GM12878 (cell line): Measurements from ENCODE around the gene SSH3. TPM values are rescaled to one million over a fixed set of nuclear protein-coding genes. Genes with fewer than 3 reads are reported as not detected.

Source experiments
- ATAC-seq: fragments of 200-7000 bp; cut with Tn5 transposase; 3 replicates; pipeline ENCODE4 v1.9.1; 2020; ENCODE audit warnings: mild to moderate bottlenecking, moderate library complexity
- BruUV-seq: library from RNA; stranded (reverse); fragments of 400-500 nt; replicated peaks from 2 replicates; lab custom pipeline; 2021; lab: Mats Ljungman, UMichigan
- CTCF ChIA-PET: fragments of 300-600 bp; sonication (Branson Sonifier 250); formaldehyde crosslinking; extraction: SDS; loops from one replicate; lab custom pipeline; 2021; ENCODE audit warnings: inconsistent platforms; lab: Yijun Ruan, JAX
- POLR2A ChIA-PET: fragments of 350-600 bp; formaldehyde crosslinking; extraction: SDS; loops from one replicate; lab custom pipeline; 2021; ENCODE audit warnings: inconsistent platforms; lab: Charles Lee
- RAD21 ChIA-PET: fragments of 300-600 bp; sonication (Branson Sonifier 250); formaldehyde crosslinking; loops from one replicate; lab custom pipeline; 2023; ENCODE audit warnings: antibody characterized with exemption; ENCODE audit not compliant: unreplicated experiment; lab: Charles Lee
- SMC1A ChIA-PET: fragments of 300-600 bp; sonication (Branson Sonifier 250); formaldehyde crosslinking; loops from one replicate; lab custom pipeline; 2023; ENCODE audit not compliant: unreplicated experiment, uncharacterized antibody; lab: Charles Lee
- DNase-seq: peaks from one replicate; pipeline ENCODE4 v3.0.0-alpha.2; 2011; ENCODE audit warnings: low read depth, low spot score
- FAIRE-seq: peaks from 3 replicates; lab custom pipeline; 2011; peaks lifted over from hg19 to GRCh38; lab: Jason Lieb, UNC
- H2AFZ ChIP-seq: 2 replicates; pipeline ENCODE4 v1.6.0; 2011; ENCODE audit warnings: low read depth, low read length, control low read depth; ENCODE audit not compliant: control insufficient read depth
- H3K27ac ChIP-seq: 2 replicates; pipeline ENCODE4 v1.5.1; 2011; ENCODE audit warnings: control low read depth; ENCODE audit not compliant: control insufficient read depth, insufficient read depth
- H3K27me3 ChIP-seq, 2 experiments: replicated peaks in 1 of 2; 2 replicates each; pipeline versions ENCODE4 v1.6.0 to v1.6.1; 2011; ENCODE audit warnings: low read length in 1 of 2; ENCODE audit not compliant: control insufficient read depth in 2 of 2, insufficient read depth in 2 of 2
- H3K36me3 ChIP-seq, 2 experiments: 2 replicates each; pipeline ENCODE4 v1.5.1; 2011; ENCODE audit warnings: low read length in 1 of 2; ENCODE audit not compliant: control insufficient read depth in 2 of 2, insufficient read depth in 2 of 2
- H3K4me1 ChIP-seq: 2 replicates; pipeline ENCODE4 v1.6.1; 2011; ENCODE audit warnings: mild to moderate bottlenecking, low read length, moderate library complexity, mixed read lengths; ENCODE audit not compliant: control insufficient read depth, insufficient read depth
- H3K4me2 ChIP-seq: 2 replicates; pipeline ENCODE4 v1.6.0; 2011; ENCODE audit warnings: control low read depth; ENCODE audit not compliant: control insufficient read depth, insufficient read depth
- H3K4me3 ChIP-seq: fragments of 200-600 bp; sonication (generic); 2 replicates; pipeline ENCODE4 v1.5.1; 2016
- H3K79me2 ChIP-seq: 2 replicates; pipeline ENCODE4 v1.6.0; 2011; ENCODE audit warnings: low read length; ENCODE audit not compliant: control insufficient read depth, insufficient read depth
- H3K9ac ChIP-seq: 2 replicates; pipeline ENCODE4 v1.8.0; 2011; ENCODE audit warnings: low read length, control low read depth, mixed read lengths; ENCODE audit not compliant: control insufficient read depth, insufficient read depth
- H3K9me3 ChIP-seq: replicated peaks from 3 replicates; pipeline ENCODE4 v1.5.1; 2011; ENCODE audit warnings: mild to moderate bottlenecking, low read length; ENCODE audit not compliant: control insufficient read depth, insufficient read depth
- H4K20me1 ChIP-seq: 2 replicates; pipeline ENCODE4 v1.6.0; 2011; ENCODE audit not compliant: control insufficient read depth, insufficient read depth
- BCL11A ChIP-seq: IDR thresholded peaks from 2 replicates; pipeline ENCODE4 v1.6.1; 2011; ENCODE audit warnings: low read depth, low read length
- EP300 ChIP-seq, 2 experiments: fragments of 150-350 bp in 1 of 2; IDR thresholded peaks; 2 replicates each; pipeline ENCODE4 v1.6.1; 2011 to 2012; ENCODE audit warnings: low read depth in 2 of 2, low read length in 2 of 2, borderline replicate concordance in 1 of 2, improper control_type of control experiment in 1 of 2, inconsistent platforms in 1 of 2; ENCODE audit not compliant: control insufficient read depth in 1 of 2
- POLR2A ChIP-seq: IDR thresholded peaks from 2 replicates; pipeline ENCODE4 v1.6.1; 2011; ENCODE audit warnings: low read depth, mild to moderate bottlenecking, low read length
- WGBS: methylation state at CpG from one replicate; pipeline ENCODE4 v1.1.6; 2016; ENCODE audit warnings: low lambda C conversion rate; ENCODE audit not compliant: insufficient replicate concordance, insufficient coverage; ENCODE audit errors: missing lambda C conversion rate; 5-methylcytosine and 5-hydroxymethylcytosine counted together
- in situ Hi-C: fragments of 300-500 bp; cut with MboI; formaldehyde crosslinking; loops from 9 replicates; pipeline ENCODE4 v1.14.3; 2018; ENCODE audit warnings: mixed read lengths
- intact Hi-C: fragments of 100-400 bp; cut with micrococcal nuclease; formaldehyde crosslinking; loops from one replicate; pipeline ENCODE4 v1.14.2; 2022; ENCODE audit not compliant: unreplicated experiment
- polyA plus RNA-seq, 11 experiments: library from polyadenylated mRNA; depleted of rRNA in 4 of 11; unstranded in 6 of 11; stranded (reverse) in 5 of 11; fragments of >200 nt; fragmentation: Nextera tagmentation in 4 of 11; fragmentation: Illumina TruSeq in 1 of 11; extraction: Ambion mirVana in 4 of 11; extraction: Trizol in 1 of 11; gene quantifications; 1 replicate in 1 of 11; 2 replicates in 10 of 11; pipeline versions ENCODE4 v1.2.1 to v1.2.3, GENCODE V29; 2011 to 2016; ENCODE audit warnings: inconsistent platforms in 2 of 11, missing spikeins in 2 of 11, low read depth in 1 of 11
- total RNA-seq, 4 experiments: library from RNA; depleted of rRNA in 3 of 4; stranded (reverse); fragments of >200 nt in 3 of 4; fragmentation: Illumina TruSeq in 1 of 4; extraction: Trizol in 1 of 4; gene quantifications; 2 replicates each; pipeline versions ENCODE4 v1.2.1 to v1.2.3, GENCODE V29; 2013 to 2021
- TF ChIP-seq, protein P1 (sequence below), 3 experiments: IDR thresholded peaks in 2 of 3; conservative IDR thresholded peaks in 1 of 3; 2 replicates each; pipeline ENCODE4 v1.5.1; 2011; ENCODE audit warnings: low read depth in 3 of 3, low read length in 3 of 3, mild to moderate bottlenecking in 3 of 3, control low read depth in 2 of 3, moderate library complexity in 2 of 3, inconsistent platforms in 1 of 3, mixed read lengths in 1 of 3; ENCODE audit not compliant: control insufficient read depth in 2 of 3, insufficient read depth in 1 of 3; ENCODE audit errors: extremely low read depth in 1 of 3

Gene SSH3
- total and polyA plus RNA-seq, 10 of the 15 experiments (the other 5 are each of a cell fraction or from before 2014, with no cell fraction given) = 0.05 to 0.83 (median 0.28) TPM; not detected in 3

DNA sequence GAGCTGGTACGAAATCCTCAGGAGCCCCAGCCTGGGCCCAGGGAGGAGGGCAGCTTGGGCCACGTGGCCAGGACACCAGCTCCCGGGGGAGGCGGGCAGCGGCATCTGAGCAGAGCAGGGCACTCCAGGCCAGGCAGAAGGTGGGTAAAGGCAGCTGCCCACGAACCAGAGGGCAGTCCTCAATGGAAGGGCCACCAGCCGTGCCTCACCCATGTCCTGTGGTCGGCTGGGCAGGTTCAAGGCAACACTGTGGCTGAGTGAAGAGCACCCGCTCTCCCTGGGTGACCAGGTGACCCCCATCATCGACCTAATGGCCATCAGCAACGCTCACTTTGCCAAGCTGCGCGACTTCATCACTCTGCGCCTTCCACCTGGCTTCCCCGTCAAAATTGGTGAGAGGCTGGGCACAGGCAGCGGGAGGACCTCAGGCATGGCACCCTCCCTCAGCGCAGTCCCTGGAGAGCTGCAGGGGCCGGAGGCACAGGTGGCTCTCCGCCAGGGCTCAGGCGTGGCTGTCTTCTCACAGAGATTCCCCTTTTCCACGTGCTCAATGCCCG, 2.5 kb upstream of the SSH3 start:
- no TSS peak for BruUV-seq
- in situ Hi-C loops = no loop called here
- WGBS = 84% methylated on average over 21 of the region's 22 CpGs

More for the DNA sequence above, 2.5 kb upstream of the SSH3 start:
- CTCF ChIA-PET = no interaction called here
- H3K27me3 ChIP-seq = no peaks in the 10 kb centered on the region
- H3K79me2 ChIP-seq = no peaks in the 10 kb centered on the region; the same call in 1 of the 2 replicates
- FAIRE-seq = no peak
- no peak overlapping the region for H3K4me2 ChIP-seq
- H3K36me3 ChIP-seq = peaks cover 7 to 22% of the 10 kb centered on the region in 2 experiments
- no peak overlapping the region for H2AFZ ChIP-seq
- RAD21 ChIA-PET = no interaction called here
- H3K4me3 ChIP-seq = no peak overlapping the region
- SMC1A ChIA-PET = no interaction called here
- TF ChIP-seq EP300 (IDR thresholded peaks at IDR 0.05; ENCODE audit: borderline replicate concordance in 1 of 2, control insufficient read depth in 1 of 2, low read depth in 2 of 2, low read length in 2 of 2) = no peak
- TF ChIP-seq, protein P1, sequence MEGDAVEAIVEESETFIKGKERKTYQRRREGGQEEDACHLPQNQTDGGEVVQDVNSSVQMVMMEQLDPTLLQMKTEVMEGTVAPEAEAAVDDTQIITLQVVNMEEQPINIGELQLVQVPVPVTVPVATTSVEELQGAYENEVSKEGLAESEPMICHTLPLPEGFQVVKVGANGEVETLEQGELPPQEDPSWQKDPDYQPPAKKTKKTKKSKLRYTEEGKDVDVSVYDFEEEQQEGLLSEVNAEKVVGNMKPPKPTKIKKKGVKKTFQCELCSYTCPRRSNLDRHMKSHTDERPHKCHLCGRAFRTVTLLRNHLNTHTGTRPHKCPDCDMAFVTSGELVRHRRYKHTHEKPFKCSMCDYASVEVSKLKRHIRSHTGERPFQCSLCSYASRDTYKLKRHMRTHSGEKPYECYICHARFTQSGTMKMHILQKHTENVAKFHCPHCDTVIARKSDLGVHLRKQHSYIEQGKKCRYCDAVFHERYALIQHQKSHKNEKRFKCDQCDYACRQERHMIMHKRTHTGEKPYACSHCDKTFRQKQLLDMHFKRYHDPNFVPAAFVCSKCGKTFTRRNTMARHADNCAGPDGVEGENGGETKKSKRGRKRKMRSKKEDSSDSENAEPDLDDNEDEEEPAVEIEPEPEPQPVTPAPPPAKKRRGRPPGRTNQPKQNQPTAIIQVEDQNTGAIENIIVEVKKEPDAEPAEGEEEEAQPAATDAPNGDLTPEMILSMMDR (IDR thresholded peaks at IDR 0.05 in 2 of 3, conservative IDR thresholded peaks at IDR 0.05 in 1 of 3; ENCODE audit: control insufficient read depth in 2 of 3, extremely low read depth in 1 of 3, insufficient read depth in 1 of 3, low read depth in 3 of 3, low read length in 3 of 3) = no peak
- no peak for TF ChIP-seq BCL11A
- peak; percentile 37; the same call in 1 of the 2 replicates for TF ChIP-seq POLR2A
- TF ChIP-seq, all 136 proteins: peak for 1
- Histone ChIP-seq H4K20me1 (no peaks in the 10 kb centered on the region), H3K9ac (no peak overlapping the region), H3K4me1 (no peaks in the 10 kb centered on the region), H3K9me3 (peaks cover 5% of the 10 kb centered on the region; the same call in 2 of the 3 replicates), H3K27ac (no peak overlapping the region)
- DNase-seq (no peak), ATAC-seq (no peak)
- intact Hi-C loops = no loop called here
- POLR2A ChIA-PET = interaction anchor here (1.0 kb wide), 1 partner anchor 15 kb away, joined by 3 read pairs; no protein-coding TSS in a partner anchor
